Gastroesophageal sphincter (tissue), 4 donors: ENCODE data around the gene IP6K2. TPM values are rescaled to one million over a fixed set of nuclear protein-coding genes. Genes with fewer than 3 reads are reported as not detected.

Source experiments
- ATAC-seq: fragments of 150-250 bp; one replicate; pipeline ENCODE4 v1.9.1; 2016; ENCODE audit warnings: mild to moderate bottlenecking, moderate library complexity
- H3K27ac ChIP-seq, 4 donors: fragments of 200-600 bp; sonication (generic) in 3 of 4; 1 replicate in 3 of 4; 2 replicates in 1 of 4; pipeline ENCODE4 v1.5.1; 2016 to 2019
- H3K27me3 ChIP-seq: fragments of 200-600 bp; sonication (generic); one replicate; pipeline ENCODE4 v1.5.1; 2019
- H3K36me3 ChIP-seq, 2 donors: fragments of 200-600 bp; sonication (generic); one replicate each; pipeline ENCODE4 v1.5.1; 2019; ENCODE audit warnings: control low read depth in 1 of 2
- H3K4me1 ChIP-seq, 3 donors: fragments of 200-600 bp; sonication (generic); 1 replicate in 2 of 3; 2 replicates in 1 of 3; pipeline ENCODE4 v1.5.1; 2016 to 2019; ENCODE audit warnings: control low read depth in 2 of 3
- H3K4me3 ChIP-seq, 2 donors: fragments of 200-600 bp; sonication (generic); one replicate each; pipeline ENCODE4 v1.5.1; 2019; ENCODE audit warnings: mild to moderate bottlenecking in 1 of 2, moderate library complexity in 1 of 2
- H3K9me3 ChIP-seq, 3 donors: fragments of 200-600 bp; sonication (generic); one replicate each; pipeline ENCODE4 v1.5.1; 2017 to 2019; ENCODE audit warnings: control low read depth in 2 of 3
- CTCF ChIP-seq, 4 experiments: fragments of 200-600 bp in 2 of 4; fragments of 450-650 bp in 2 of 4; sonication (generic) in 1 of 4; IDR thresholded peaks; one replicate each; pipeline ENCODE4 v1.5.1; 2017 to 2019; ENCODE audit warnings: antibody characterized with exemption in 4 of 4, mild to moderate bottlenecking in 2 of 4, moderate library complexity in 2 of 4
- EP300 ChIP-seq: sonication (generic); formaldehyde crosslinking; IDR thresholded peaks from one replicate; pipeline ENCODE4 v1.6.1; 2017; ENCODE audit warnings: antibody characterized with exemption, mild to moderate bottlenecking
- POLR2A ChIP-seq, 2 donors: fragments of 450-650 bp; IDR thresholded peaks; one replicate each; pipeline ENCODE4 v1.6.1; 2017; ENCODE audit warnings: antibody characterized with exemption in 2 of 2, mild to moderate bottlenecking in 2 of 2, moderate library complexity in 1 of 2
- POLR2AphosphoS5 ChIP-seq: sonication (generic); formaldehyde crosslinking; IDR thresholded peaks from one replicate; pipeline ENCODE4 v1.6.1; 2017; ENCODE audit warnings: antibody characterized with exemption
- WGBS, 2 donors: methylation state at CpG; one replicate each; pipeline ENCODE4 v1.1.5; 2018; ENCODE audit warnings: low coverage in 1 of 2; 5-methylcytosine and 5-hydroxymethylcytosine counted together
- total RNA-seq, 4 donors: library from RNA; depleted of rRNA; stranded (reverse); fragments of >200 nt; gene quantifications; one replicate each; pipeline ENCODE4 v1.1.0, GENCODE V29; 2016

Gene IP6K2
- total RNA-seq, 4 donors from 2014 or later, result 44.5 to 52.8 (median 48.1) TPM

GRCh38 chr3:48688032-48688736 lies 28.8 kb downstream of the IP6K2 start:
- H3K27me3 ChIP-seq, result no peaks in the 10 kb centered on the region
- no peaks in the 10 kb centered on the region for H3K9me3 ChIP-seq
- peak overlapping the region in 1 of 4 donors; percentile 86 for H3K27ac ChIP-seq
- 78% methylated on average over 7 of the region's 18 CpGs; no CpG with 5 or more reads in 1 of the 2 donors for WGBS, 2 donors
- no peak for ATAC-seq
- no peak overlapping the region for H3K4me3 ChIP-seq
- TF ChIP-seq EP300 (no peak), POLR2AphosphoS5 (no peak), POLR2A (IDR thresholded peaks at IDR 0.05) (no peak), CTCF (IDR thresholded peaks at IDR 0.05) (no peak)
- peaks cover 0 to 62% of the 10 kb centered on the region in 2 donors for H3K36me3 ChIP-seq
- peaks cover 0 to 64% (median 21%) of the 10 kb centered on the region in 3 donors for H3K4me1 ChIP-seq

GRCh38 chr3:48687220-48687678 lies 29.8 kb downstream of the IP6K2 start:
- no peaks in the 10 kb centered on the region for H3K9me3 ChIP-seq
- peaks cover 0 to 59% (median 22%) of the 10 kb centered on the region in 3 donors for H3K4me1 ChIP-seq
- H3K27ac ChIP-seq, result peak overlapping the region in 3 of 4 donors; percentile 35 to 86 (median 66)
- ATAC-seq, result no peak
- peaks cover 0 to 57% of the 10 kb centered on the region in 2 donors for H3K36me3 ChIP-seq
- TF ChIP-seq POLR2AphosphoS5, result no peak
- TF ChIP-seq EP300, result no peak
- TF ChIP-seq POLR2A (IDR thresholded peaks at IDR 0.05), result no peak
- no peak for TF ChIP-seq CTCF (IDR thresholded peaks at IDR 0.05)
- no peaks in the 10 kb centered on the region for H3K27me3 ChIP-seq
- H3K4me3 ChIP-seq, result no peak overlapping the region
- WGBS, 2 donors, result 0 to 13% methylated on average over 1 of the region's 3 CpGs

GRCh38 chr3:48686538-48687219 lies 30.3 kb downstream of the IP6K2 start:
- no peak for TF ChIP-seq POLR2AphosphoS5
- TF ChIP-seq CTCF (IDR thresholded peaks at IDR 0.05), result no peak
- TF ChIP-seq EP300, result no peak
- no peak for TF ChIP-seq POLR2A (IDR thresholded peaks at IDR 0.05)
- Histone ChIP-seq H3K36me3 (peaks cover 0 to 57% of the 10 kb centered on the region in 2 donors), H3K9me3 (no peaks in the 10 kb centered on the region), H3K27ac (peak overlapping the region in 3 of 4 donors; percentile 86 to 92 (median 88)), H3K27me3 (no peaks in the 10 kb centered on the region), H3K4me3 (peak overlapping the region in 1 of 2 donors; percentile 91), H3K4me1 (peaks cover 0 to 53% (median 22%) of the 10 kb centered on the region in 3 donors)
- no peak for ATAC-seq
- WGBS, 2 donors, result 35 to 64% methylated on average over 2 to 6 of the region's 10 CpGs

GRCh38 chr3:48685603-48686511 lies 31.2 kb downstream of the IP6K2 start, which contains the start of gene NCKIPSD:
NCKIPSD (minus strand) TSS chr3:48685915; CDS start chr3:48685807, 108 bp downstream.
- Histone ChIP-seq H3K36me3 (peaks cover 0 to 57% of the 10 kb centered on the region in 2 donors), H3K4me1 (peaks cover 0 to 53% (median 22%) of the 10 kb centered on the region in 3 donors), H3K4me3 (peak within 1 kb of the TSS; percentile 78 to 91), H3K9me3 (no peaks in the 10 kb centered on the region), H3K27me3 (no peaks in the 10 kb centered on the region), H3K27ac (peak within 1 kb of the TSS; percentile 24 to 92 (median 87))
- peak in 3 of 4 experiments; percentile 82 to 90 (median 84) for TF ChIP-seq CTCF (IDR thresholded peaks at IDR 0.05)
- TF ChIP-seq EP300, result no peak
- TF ChIP-seq POLR2AphosphoS5, result peak; percentile 71
- peak; percentile 81 to 94 for TF ChIP-seq POLR2A (IDR thresholded peaks at IDR 0.05)
- ATAC-seq, result peak; percentile 94
- 0 to 4% methylated on average over 1 to 5 of the region's 97 CpGs for WGBS, 2 donors
